Breast epithelium (tissue), 4 donors: Measurements from ENCODE around the gene UBIAD1. TPM values are rescaled to one million over a fixed set of nuclear protein-coding genes. Genes with fewer than 3 reads are reported as not detected.
A peak's percentile ranks its signal among the peaks of the same experiment; 100 is the strongest.

Experiments
- DNase-seq, 2 donors: peaks; one replicate each; pipeline ENCODE4 v3.0.0-alpha.2; 2019; ENCODE audit warnings: low spot score in 2 of 2
- H3K27ac ChIP-seq, 2 donors: fragments of 200-600 bp; sonication (generic) in 1 of 2; one replicate each; pipeline ENCODE4 v1.5.1; 2016 to 2019; ENCODE audit warnings: mild to moderate bottlenecking in 1 of 2
- H3K27me3 ChIP-seq, 2 donors: fragments of 200-600 bp; sonication (generic) in 1 of 2; one replicate each; pipeline versions ENCODE4 v1.5.1 to v1.6.0; 2017 to 2019; ENCODE audit warnings: control low read depth in 1 of 2, mild to moderate bottlenecking in 1 of 2
- H3K36me3 ChIP-seq: fragments of 200-600 bp; one replicate; pipeline ENCODE4 v1.5.1; 2019
- H3K4me1 ChIP-seq, 2 donors: fragments of 200-600 bp; sonication (generic); one replicate each; pipeline ENCODE4 v1.5.1; 2016 to 2019; ENCODE audit warnings: control low read depth in 1 of 2
- H3K4me3 ChIP-seq, 3 donors: fragments of 200-600 bp; sonication (generic); 1 replicate in 2 of 3; 2 replicates in 1 of 3; pipeline ENCODE4 v1.5.1; 2016 to 2019; ENCODE audit warnings: mild to moderate bottlenecking in 3 of 3, moderate library complexity in 2 of 3
- H3K9me3 ChIP-seq, 2 donors: fragments of 200-600 bp; sonication (generic) in 1 of 2; one replicate each; pipeline ENCODE4 v1.5.1; 2016 to 2019; ENCODE audit warnings: control low read depth in 1 of 2
- CTCF ChIP-seq, 3 donors: fragments of 450-650 bp; IDR thresholded peaks; one replicate each; pipeline ENCODE4 v1.5.1; 2016 to 2017; ENCODE audit warnings: antibody characterized with exemption in 3 of 3, mild to moderate bottlenecking in 3 of 3, moderate library complexity in 3 of 3
- POLR2A ChIP-seq: fragments of 450-650 bp; IDR thresholded peaks from one replicate; pipeline ENCODE4 v1.6.1; 2016; ENCODE audit warnings: antibody characterized with exemption, mild to moderate bottlenecking, moderate library complexity
- POLR2AphosphoS5 ChIP-seq, 3 donors: sonication (generic); formaldehyde crosslinking; IDR thresholded peaks; one replicate each; pipeline ENCODE4 v1.6.1; 2017; ENCODE audit warnings: antibody characterized with exemption in 3 of 3
- intact Hi-C: fragments of 100-400 bp; cut with DNase I; formaldehyde crosslinking; loops from one replicate; pipeline ENCODE4 v1.15.1; 2023; ENCODE audit warnings: low total_unique reads
- total RNA-seq, 3 donors: library from RNA; depleted of rRNA; stranded (reverse); fragments of >200 nt; gene quantifications; one replicate each; pipeline ENCODE4 v1.1.0, GENCODE V29; 2016

UBIAD1 gene
- total RNA-seq, 3 donors from 2014 or later, result 13.4 to 20.6 (median 16.4) TPM

- intact Hi-C loops, result no loop called here
- H3K27ac ChIP-seq, result no peak overlapping the region
- TF ChIP-seq CTCF (IDR thresholded peaks at IDR 0.05) (no peak), POLR2A (no peak)
- no peak for DNase-seq
- H3K9me3 ChIP-seq, result no peaks in the 10 kb centered on the region
- H3K4me3 ChIP-seq, result no peak overlapping the region
- H3K36me3 ChIP-seq, result peaks cover 6% of the 10 kb centered on the region
- no peaks in the 10 kb centered on the region for H3K4me1 ChIP-seq
- H3K27me3 ChIP-seq, result no peaks in the 10 kb centered on the region
These were observed 34.7 kb upstream of the UBIAD1 start for GRCh38 chr1:11238311-11238710.

DNA sequence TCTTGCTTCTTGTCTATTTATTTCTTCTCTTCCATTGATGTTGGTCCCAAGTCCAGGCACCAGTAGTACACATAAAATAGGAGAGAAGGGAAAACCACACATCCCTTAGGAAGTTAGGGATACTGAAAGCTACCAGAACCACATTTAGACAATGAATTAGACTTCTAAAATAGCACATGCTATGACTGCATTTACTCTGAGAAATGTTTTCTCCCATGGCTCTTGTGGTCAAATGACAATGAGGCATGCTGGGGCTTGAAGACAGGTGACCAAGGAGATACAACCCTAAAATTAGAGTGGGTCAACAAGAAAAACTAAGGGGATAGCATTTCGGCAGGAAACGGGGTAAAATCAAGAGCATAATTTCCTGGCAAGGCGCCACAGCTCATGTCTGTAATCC is 27.8 kb upstream of the UBIAD1 start:
- no peak for DNase-seq
- H3K27ac ChIP-seq, result no peak overlapping the region
- no peaks in the 10 kb centered on the region for H3K4me1 ChIP-seq
- H3K4me3 ChIP-seq, result no peak overlapping the region
- no peaks in the 10 kb centered on the region for H3K9me3 ChIP-seq
- intact Hi-C loops, result no loop called here
- H3K27me3 ChIP-seq, result no peaks in the 10 kb centered on the region
- H3K36me3 ChIP-seq, result no peaks in the 10 kb centered on the region
- no peak for TF ChIP-seq POLR2A
- TF ChIP-seq POLR2AphosphoS5 (IDR thresholded peaks at IDR 0.05), result no peak

DNA sequence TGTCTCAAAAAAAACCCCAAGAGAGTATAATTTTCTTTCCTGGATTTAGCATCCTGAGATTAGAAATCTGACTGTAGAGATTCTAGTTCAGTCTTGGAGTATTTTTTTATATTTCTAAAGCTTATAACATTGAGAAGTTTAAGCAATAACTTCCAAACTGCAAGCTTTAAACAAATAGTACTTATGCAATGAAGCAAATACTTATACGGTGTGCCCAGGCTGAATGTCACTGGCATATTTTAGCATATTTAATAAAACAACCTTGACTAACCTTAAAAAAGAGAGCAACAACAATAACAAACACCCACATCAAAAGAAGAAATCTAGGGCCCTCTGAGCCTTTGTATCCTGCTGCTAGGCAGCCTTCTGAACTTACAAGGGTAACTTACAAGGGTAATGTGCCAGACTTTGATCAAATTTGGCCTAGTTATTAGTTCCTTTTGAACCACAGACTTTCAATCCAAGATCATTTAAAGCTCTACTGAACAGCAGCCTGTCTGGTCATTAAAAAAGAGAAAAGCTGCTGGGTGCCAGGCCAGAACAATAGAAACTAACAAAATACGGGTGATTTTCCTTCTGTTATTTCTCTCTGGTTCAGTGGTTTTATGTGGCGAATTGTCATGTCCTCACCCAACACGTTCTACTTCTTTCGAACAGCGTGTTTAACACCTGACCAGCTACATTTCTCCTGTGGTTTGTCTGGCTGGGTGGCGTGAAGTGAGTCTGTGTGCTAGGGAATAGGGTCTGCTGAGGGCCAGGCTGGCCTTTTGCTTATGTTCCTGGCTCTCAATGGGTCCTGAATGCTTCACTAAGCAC is 26.9 kb upstream of the UBIAD1 start:
- H3K4me3 ChIP-seq, result no peak overlapping the region
- intact Hi-C loops, result no loop called here
- no peak for TF ChIP-seq POLR2A
- TF ChIP-seq CTCF (IDR thresholded peaks at IDR 0.05), result no peak
- TF ChIP-seq POLR2AphosphoS5 (IDR thresholded peaks at IDR 0.05), result no peak

DNA sequence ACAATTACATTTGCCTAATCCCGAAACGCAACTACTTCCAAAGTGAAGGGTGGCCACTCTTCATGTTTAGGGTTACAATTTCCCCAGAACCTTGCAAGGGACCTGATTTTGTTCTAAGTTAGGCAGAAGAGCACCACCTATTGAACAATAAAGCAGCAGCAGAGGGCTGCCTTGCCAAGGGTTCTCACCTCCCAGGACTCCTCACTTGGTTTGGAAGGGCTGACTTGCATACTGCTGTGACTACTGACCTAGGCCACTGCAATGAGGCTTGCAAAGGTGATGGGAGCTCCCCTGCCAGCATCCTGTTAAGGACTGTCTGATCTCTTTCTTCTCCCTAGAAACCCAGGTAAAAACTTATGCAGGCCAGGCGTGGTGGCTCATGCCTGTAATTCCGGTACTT is 24.8 kb upstream of the UBIAD1 start:
- no peaks in the 10 kb centered on the region for H3K9me3 ChIP-seq
- H3K27ac ChIP-seq, result no peak overlapping the region
- intact Hi-C loops, result no loop called here
- no peaks in the 10 kb centered on the region for H3K4me1 ChIP-seq
- DNase-seq, result no peak
- TF ChIP-seq POLR2A, result no peak
- no peak for TF ChIP-seq POLR2AphosphoS5 (IDR thresholded peaks at IDR 0.05)
- TF ChIP-seq CTCF (IDR thresholded peaks at IDR 0.05), result no peak
- no peaks in the 10 kb centered on the region for H3K27me3 ChIP-seq
- H3K36me3 ChIP-seq, result peaks cover 11% of the 10 kb centered on the region
- no peak overlapping the region for H3K4me3 ChIP-seq

More for the DNA sequence above, 26.9 kb upstream of the UBIAD1 start:
- Histone ChIP-seq H3K27me3 (no peaks in the 10 kb centered on the region), H3K27ac (peak overlapping the region in 1 of 2 donors; percentile 52), H3K4me1 (no peaks in the 10 kb centered on the region), H3K9me3 (no peaks in the 10 kb centered on the region), H3K36me3 (no peaks in the 10 kb centered on the region)
- peak in 1 of 2 donors; percentile 17 for DNase-seq

DNA sequence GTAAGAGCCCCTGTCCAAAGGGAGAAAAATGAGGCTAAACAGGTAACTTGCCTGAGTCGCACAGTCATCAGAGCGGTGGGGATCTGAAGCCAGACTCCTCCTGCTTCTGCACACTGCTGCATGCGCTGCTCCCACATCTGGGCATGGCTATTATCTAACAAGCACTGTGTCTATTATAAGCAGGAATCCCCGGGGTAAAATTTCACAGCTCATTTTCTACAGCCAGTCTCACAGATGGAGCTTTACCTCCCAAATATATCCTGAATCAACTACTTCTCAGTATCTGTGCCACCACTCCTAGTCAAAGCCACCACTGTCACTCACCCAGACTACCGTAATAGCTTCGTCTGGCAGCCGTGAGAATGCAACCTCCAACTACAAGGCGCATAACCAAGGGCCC is 20.5 kb upstream of the UBIAD1 start:
- H3K36me3 ChIP-seq, result peaks cover 22% of the 10 kb centered on the region
- H3K9me3 ChIP-seq, result no peaks in the 10 kb centered on the region
- DNase-seq, result no peak
- no peak for TF ChIP-seq POLR2A
- TF ChIP-seq POLR2AphosphoS5 (IDR thresholded peaks at IDR 0.05), result no peak
- TF ChIP-seq CTCF (IDR thresholded peaks at IDR 0.05), result no peak
- intact Hi-C loops, result no loop called here
- no peaks in the 10 kb centered on the region for H3K4me1 ChIP-seq
- no peaks in the 10 kb centered on the region for H3K27me3 ChIP-seq
- H3K27ac ChIP-seq, result no peak overlapping the region
- H3K4me3 ChIP-seq, result no peak overlapping the region
